Mesenchymal stem cell (in vitro differentiated cells and primary cell): Measurements from ENCODE around the gene LDB3.

Experiments used
- DNase-seq: peaks from one replicate; pipeline ENCODE4 v3.0.0-alpha.2; 2013
- H2AFZ ChIP-seq: one replicate; pipeline ENCODE4 v1.6.1; 2013; ENCODE audit warnings: low read depth, mild to moderate bottlenecking, control low read depth, inconsistent platforms, low read length, moderate library complexity
- H2AK5ac ChIP-seq: 2 replicates; pipeline ENCODE4 v1.6.1; 2013; ENCODE audit warnings: low read length, moderate library complexity, mild to moderate bottlenecking, inconsistent platforms; ENCODE audit not compliant: severe bottlenecking
- H2BK120ac ChIP-seq: one replicate; pipeline ENCODE4 v1.6.1; 2013; ENCODE audit warnings: low read depth, mild to moderate bottlenecking, inconsistent platforms, low read length, moderate library complexity
- H2BK12ac ChIP-seq, 2 experiments: one replicate each; pipeline ENCODE4 v1.6.1; 2013; ENCODE audit warnings: inconsistent platforms in 2 of 2, low read length in 2 of 2, mild to moderate bottlenecking in 2 of 2, moderate library complexity in 2 of 2, control low read depth in 1 of 2
- H2BK15ac ChIP-seq: one replicate; pipeline ENCODE4 v1.6.1; 2013; ENCODE audit warnings: mild to moderate bottlenecking, low read depth, inconsistent platforms; ENCODE audit not compliant: poor library complexity, severe bottlenecking
- H2BK5ac ChIP-seq: 2 replicates; pipeline ENCODE4 v1.6.1; 2013; ENCODE audit warnings: low read depth, mild to moderate bottlenecking, low read length, control low read depth, inconsistent platforms; ENCODE audit not compliant: poor library complexity, severe bottlenecking
- H3K14ac ChIP-seq, 2 experiments: one replicate each; pipeline ENCODE4 v1.6.1; 2013; ENCODE audit warnings: inconsistent platforms in 2 of 2, low read length in 2 of 2, control low read depth in 1 of 2, mild to moderate bottlenecking in 1 of 2, moderate library complexity in 1 of 2
- H3K18ac ChIP-seq, 2 experiments: one replicate each; pipeline ENCODE4 v1.6.1; 2013; ENCODE audit warnings: inconsistent platforms in 2 of 2, low read length in 2 of 2, control low read depth in 1 of 2, low read depth in 1 of 2, mild to moderate bottlenecking in 1 of 2
- H3K23ac ChIP-seq, 2 experiments: one replicate each; pipeline ENCODE4 v1.6.1; 2013; ENCODE audit warnings: inconsistent platforms in 2 of 2, low read length in 2 of 2, mild to moderate bottlenecking in 2 of 2, moderate library complexity in 2 of 2, control low read depth in 1 of 2
- H3K27ac ChIP-seq: 2 replicates; pipeline ENCODE4 v1.5.1; 2013; ENCODE audit warnings: mild to moderate bottlenecking, moderate library complexity, low read length, control low read depth, inconsistent platforms; ENCODE audit not compliant: poor library complexity, severe bottlenecking
- H3K27me3 ChIP-seq, 2 experiments: 2 replicates each; pipeline versions ENCODE4 v1.6.1 to v1.7.0; 2013; ENCODE audit warnings: low read length in 2 of 2, mild to moderate bottlenecking in 2 of 2, moderate library complexity in 2 of 2, control low read depth in 1 of 2, inconsistent platforms in 1 of 2; ENCODE audit not compliant: control insufficient read depth in 1 of 2, insufficient read depth in 1 of 2
- H3K36me3 ChIP-seq, 2 experiments: 2 replicates each; pipeline versions ENCODE4 v1.6.1 to v1.7.0; 2013; ENCODE audit warnings: low read length in 2 of 2, control low read depth in 1 of 2, inconsistent platforms in 1 of 2, low read depth in 1 of 2, mild to moderate bottlenecking in 1 of 2; ENCODE audit not compliant: insufficient read depth in 2 of 2, control insufficient read depth in 1 of 2
- H3K4ac ChIP-seq, 2 experiments: one replicate each; pipeline ENCODE4 v1.6.1; 2013; ENCODE audit warnings: inconsistent platforms in 2 of 2, low read length in 2 of 2, mild to moderate bottlenecking in 2 of 2, moderate library complexity in 2 of 2, control low read depth in 1 of 2, low read depth in 1 of 2
- H3K4me1 ChIP-seq: 2 replicates; pipeline ENCODE4 v1.6.1; 2013; ENCODE audit warnings: low read depth, low read length, control low read depth; ENCODE audit not compliant: control insufficient read depth, insufficient read depth
- H3K4me2 ChIP-seq: 2 replicates; pipeline ENCODE4 v1.6.1; 2013; ENCODE audit warnings: low read length, mild to moderate bottlenecking, inconsistent platforms; ENCODE audit not compliant: poor library complexity, severe bottlenecking
- H3K4me3 ChIP-seq, 2 experiments: 2 replicates each; pipeline versions ENCODE4 v1.5.1 to v1.7.0; 2013; ENCODE audit warnings: low read length in 2 of 2, mild to moderate bottlenecking in 2 of 2, control low read depth in 1 of 2, low read depth in 1 of 2; ENCODE audit not compliant: insufficient read depth in 1 of 2
- H3K79me1 ChIP-seq: replicated peaks from 2 replicates; pipeline ENCODE4 v1.6.1; 2013; ENCODE audit warnings: mild to moderate bottlenecking, control low read depth, low read length, inconsistent platforms; ENCODE audit not compliant: poor library complexity, severe bottlenecking
- H3K9ac ChIP-seq: 2 replicates; pipeline ENCODE4 v1.7.0; 2013; ENCODE audit warnings: mild to moderate bottlenecking, low read length, moderate library complexity
- H3K9me3 ChIP-seq: 2 replicates; pipeline ENCODE4 v1.7.0; 2013; ENCODE audit warnings: mild to moderate bottlenecking, low read length; ENCODE audit not compliant: control insufficient read depth
- H4K8ac ChIP-seq: one replicate; pipeline ENCODE4 v1.6.1; 2013; ENCODE audit warnings: inconsistent platforms, mild to moderate bottlenecking, low read length, moderate library complexity
- H4K91ac ChIP-seq: one replicate; pipeline ENCODE4 v1.6.1; 2013; ENCODE audit warnings: mild to moderate bottlenecking, low read length, inconsistent platforms
- WGBS: methylation state at CpG from one replicate; pipeline ENCODE4 v1.1.7; 2013; ENCODE audit warnings: mixed read lengths; 5-methylcytosine and 5-hydroxymethylcytosine counted together

Gene LDB3

DNA sequence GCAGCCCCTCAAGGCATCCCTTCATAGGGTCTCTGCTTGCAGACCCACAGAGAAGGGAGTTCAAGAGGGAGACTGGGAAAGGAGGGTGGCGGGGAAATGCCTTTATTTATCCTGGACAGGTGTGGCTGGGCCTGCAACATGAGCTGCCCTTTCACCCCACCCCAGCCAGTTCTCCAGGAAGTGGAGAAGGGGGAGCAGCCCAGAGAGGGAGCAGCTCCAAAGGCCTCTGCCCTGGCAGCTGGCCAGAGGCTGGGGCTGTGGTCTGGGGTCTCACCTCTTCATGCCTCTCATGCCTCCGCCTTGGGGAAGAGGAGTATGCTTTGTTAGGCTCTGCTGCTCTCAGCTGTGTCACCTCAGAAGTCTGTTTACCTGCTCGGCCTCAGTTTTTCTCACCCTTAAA lies 3.1 kb downstream of the LDB3 start:
- Histone ChIP-seq H2BK120ac (no peak overlapping the region), H3K4me3 (no peak overlapping the region), H3K4me2 (no peak overlapping the region), H3K4me1 (peaks cover 51% of the 10 kb centered on the region), H3K18ac (no peak overlapping the region), H3K27ac (no peak overlapping the region), H3K4ac (no peak overlapping the region), H3K14ac (no peak overlapping the region), H2BK15ac (no peak overlapping the region), H3K27me3 (peaks cover 4 to 29% of the 10 kb centered on the region in 2 experiments), H3K79me1 (no peaks in the 10 kb centered on the region), H3K36me3 (no peaks in the 10 kb centered on the region), H4K8ac (no peak overlapping the region), H2BK5ac (no peak overlapping the region), H2AK5ac (no peak overlapping the region), H3K23ac (no peak overlapping the region), H2BK12ac (no peak overlapping the region), H3K9ac (no peak overlapping the region), H2AFZ (no peak overlapping the region), H4K91ac (no peak overlapping the region), H3K9me3 (no peaks in the 10 kb centered on the region)
- no peak for DNase-seq
- 83% methylated on average over 3 of the region's 3 CpGs for WGBS

DNA sequence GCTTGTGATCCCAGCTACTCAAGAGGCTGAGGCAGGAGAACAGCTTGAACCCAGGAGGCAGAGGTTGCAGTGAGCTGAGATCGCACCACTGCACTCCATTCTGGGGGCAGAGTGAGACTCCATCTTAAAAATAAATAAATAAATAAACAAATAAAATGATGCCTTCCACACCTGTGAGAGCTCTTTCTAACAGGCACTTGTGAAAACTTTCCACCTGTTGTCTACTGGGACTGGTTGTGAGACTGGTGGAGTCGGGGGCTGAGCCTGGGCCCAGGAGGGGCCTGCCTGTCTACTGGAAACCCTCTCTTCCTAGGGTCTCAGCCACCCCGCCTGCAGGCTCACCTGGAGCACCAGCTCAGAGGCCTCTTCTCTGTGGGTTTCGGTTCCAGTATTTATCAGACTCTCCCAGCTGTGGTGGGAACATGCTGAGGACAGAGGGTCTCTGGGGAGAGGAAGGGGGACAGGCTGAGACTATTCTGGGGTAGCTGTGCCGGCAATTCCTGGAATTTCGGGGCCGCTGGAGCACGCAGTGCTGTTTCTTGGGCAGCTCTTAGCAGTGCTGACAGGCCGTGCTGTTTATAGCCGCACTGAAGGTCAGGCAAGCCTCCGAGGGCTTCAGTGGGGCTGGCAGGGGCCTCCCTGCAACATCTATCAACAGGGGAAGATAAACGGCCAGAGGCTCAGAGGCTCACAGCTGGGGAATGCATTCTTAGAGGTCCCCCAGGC lies 3.8 kb downstream of the LDB3 start:
- H2BK120ac ChIP-seq: no peak overlapping the region
- no peak overlapping the region for H3K4ac ChIP-seq
- no peak overlapping the region for H3K9ac ChIP-seq
- H3K4me1 ChIP-seq: peaks cover 51% of the 10 kb centered on the region
- H4K8ac ChIP-seq: no peak overlapping the region
- H3K79me1 ChIP-seq: no peaks in the 10 kb centered on the region
- H3K27ac ChIP-seq: no peak overlapping the region
- H2AK5ac ChIP-seq: no peak overlapping the region
- H2BK5ac ChIP-seq: no peak overlapping the region
- H2BK15ac ChIP-seq: no peak overlapping the region
- no peak overlapping the region for H3K23ac ChIP-seq
- no peak overlapping the region for H3K14ac ChIP-seq
- H3K18ac ChIP-seq: peak overlapping the region in 1 of 2 experiments; percentile 35
- no peaks in the 10 kb centered on the region for H3K36me3 ChIP-seq
- no peak overlapping the region for H3K4me2 ChIP-seq
- DNase-seq: peak; percentile 52
- 31% methylated on average over 10 of the region's 12 CpGs for WGBS
- H2BK12ac ChIP-seq: no peak overlapping the region
- no peak overlapping the region for H3K4me3 ChIP-seq
- peaks cover 4 to 29% of the 10 kb centered on the region in 2 experiments for H3K27me3 ChIP-seq
- H3K9me3 ChIP-seq: no peaks in the 10 kb centered on the region
- H2AFZ ChIP-seq: no peak overlapping the region
- no peak overlapping the region for H4K91ac ChIP-seq

DNA sequence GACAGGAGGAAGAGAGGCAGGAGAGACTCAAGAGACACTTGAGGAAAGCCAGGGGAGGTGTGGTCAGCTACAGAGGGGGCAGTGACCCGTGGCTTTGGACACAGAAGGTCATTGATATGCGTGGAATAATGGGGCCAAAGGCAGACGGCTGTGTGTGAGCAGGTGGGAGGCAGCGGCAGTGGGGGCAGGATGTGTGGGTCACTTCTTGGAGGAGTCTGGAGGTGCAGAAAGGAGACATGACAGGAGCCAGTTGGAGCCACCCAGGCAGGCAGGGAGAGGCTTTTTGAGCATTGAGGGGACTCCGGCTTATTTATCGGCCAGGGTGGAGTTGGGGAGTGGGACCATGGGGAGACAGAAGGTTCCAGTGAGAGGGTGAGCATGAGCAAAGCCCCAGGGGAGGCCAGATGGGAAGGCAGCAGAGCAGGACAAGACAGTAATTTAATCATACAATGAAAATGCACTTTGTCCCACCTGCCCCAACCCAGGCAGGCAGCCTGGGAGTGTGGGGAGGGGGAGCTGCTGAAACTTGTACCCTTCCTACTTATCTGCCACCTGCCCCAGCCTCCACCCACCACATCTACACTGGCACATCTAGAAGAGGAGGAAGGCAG lies 5.0 kb downstream of the LDB3 start:
- Histone ChIP-seq H3K79me1 (no peaks in the 10 kb centered on the region), H2BK15ac (no peak overlapping the region), H2AK5ac (no peak overlapping the region), H3K9me3 (no peaks in the 10 kb centered on the region), H2BK5ac (no peak overlapping the region), H3K27ac (no peak overlapping the region), H2AFZ (no peak overlapping the region), H2BK12ac (no peak overlapping the region), H3K18ac (peak overlapping the region in 1 of 2 experiments; percentile 3), H3K4me3 (no peak overlapping the region), H3K9ac (no peak overlapping the region), H3K23ac (no peak overlapping the region), H4K8ac (no peak overlapping the region), H3K36me3 (no peaks in the 10 kb centered on the region), H3K14ac (peak overlapping the region in 1 of 2 experiments; percentile 13), H4K91ac (no peak overlapping the region), H3K4me1 (peaks cover 41% of the 10 kb centered on the region), H3K27me3 (peaks cover 4 to 33% of the 10 kb centered on the region in 2 experiments), H2BK120ac (no peak overlapping the region), H3K4ac (no peak overlapping the region), H3K4me2 (no peak overlapping the region)
- WGBS: 72% methylated on average over 6 of the region's 6 CpGs
- no peak for DNase-seq

DNA sequence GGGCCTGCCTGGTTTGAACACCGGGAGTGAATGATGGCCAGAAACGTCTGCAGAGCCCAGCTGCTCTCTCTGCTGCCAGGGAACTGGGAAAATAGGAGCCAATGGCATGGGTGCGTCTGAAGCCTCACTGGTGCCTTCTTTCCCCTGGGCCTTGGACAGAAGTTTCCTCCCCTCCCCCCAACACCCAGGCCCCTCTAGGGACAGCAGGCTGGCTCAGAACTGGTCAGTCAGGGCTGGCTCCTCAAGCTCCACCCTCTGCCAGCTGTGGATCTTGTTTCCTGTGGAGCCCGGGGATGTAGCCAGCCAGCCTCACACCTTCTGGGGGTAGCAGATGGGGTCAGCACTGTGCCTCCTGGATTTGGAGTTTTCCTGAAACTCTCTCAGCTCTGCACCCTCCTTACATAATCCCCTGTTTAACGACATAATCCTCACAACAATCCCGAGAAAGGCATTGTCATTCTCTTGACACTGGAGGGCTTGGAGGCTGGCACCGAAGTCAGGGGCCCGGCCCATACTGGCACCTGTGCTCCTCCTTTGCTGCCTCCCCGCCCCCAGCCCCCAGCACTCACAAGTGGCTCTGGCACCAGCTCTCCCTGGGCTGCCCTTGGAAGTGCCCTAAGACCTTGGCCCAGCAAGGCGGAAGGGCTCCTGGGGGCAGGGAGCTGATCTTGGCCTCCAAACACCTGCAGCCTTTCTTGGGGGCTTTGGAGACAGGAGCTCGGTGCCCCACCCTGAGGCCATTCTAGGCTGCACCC lies 5.7 kb downstream of the LDB3 start:
- Histone ChIP-seq H2BK5ac (no peak overlapping the region), H2AFZ (no peak overlapping the region), H3K4me2 (no peak overlapping the region), H2BK12ac (no peak overlapping the region), H3K4ac (no peak overlapping the region), H3K36me3 (no peaks in the 10 kb centered on the region), H3K14ac (no peak overlapping the region), H3K4me1 (peaks cover 34% of the 10 kb centered on the region), H2AK5ac (no peak overlapping the region), H3K9ac (no peak overlapping the region), H4K91ac (no peak overlapping the region), H3K27me3 (peaks cover 4 to 28% of the 10 kb centered on the region in 2 experiments), H2BK120ac (no peak overlapping the region), H3K4me3 (no peak overlapping the region), H4K8ac (no peak overlapping the region), H3K9me3 (no peaks in the 10 kb centered on the region), H2BK15ac (no peak overlapping the region), H3K79me1 (no peaks in the 10 kb centered on the region), H3K27ac (no peak overlapping the region), H3K18ac (no peak overlapping the region), H3K23ac (no peak overlapping the region)
- no peak for DNase-seq
- WGBS: 61% methylated on average over 11 of the region's 11 CpGs
